Measurements from ENCODE around the gene UNC5A.

UNC5A gene

DNA sequence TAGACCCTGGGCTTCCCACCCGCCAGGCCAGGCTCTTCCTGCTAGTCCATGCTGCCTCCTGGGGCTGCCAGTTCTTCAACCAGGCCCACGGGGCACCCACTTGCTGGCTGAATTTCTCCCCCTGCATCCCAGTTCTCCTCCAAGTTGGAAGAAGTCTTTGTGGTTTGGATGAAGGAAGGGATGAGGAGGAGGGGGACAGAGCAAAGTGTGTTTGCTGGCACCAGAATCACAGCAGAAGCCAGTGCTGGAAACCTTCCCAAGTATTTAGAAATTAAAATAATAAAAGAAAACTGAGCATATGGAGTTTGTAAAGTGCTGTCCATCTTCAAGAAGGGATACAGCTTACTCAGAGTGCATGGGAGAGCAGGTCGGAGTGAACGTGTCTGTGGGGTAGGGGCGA is 19.4 kb upstream of the UNC5A start:
- H3K27ac ChIP-seq = no peak overlapping the region
- TF ChIP-seq ZFX (IDR thresholded peaks at IDR 0.05) = no peak
- TF ChIP-seq, protein P1, sequence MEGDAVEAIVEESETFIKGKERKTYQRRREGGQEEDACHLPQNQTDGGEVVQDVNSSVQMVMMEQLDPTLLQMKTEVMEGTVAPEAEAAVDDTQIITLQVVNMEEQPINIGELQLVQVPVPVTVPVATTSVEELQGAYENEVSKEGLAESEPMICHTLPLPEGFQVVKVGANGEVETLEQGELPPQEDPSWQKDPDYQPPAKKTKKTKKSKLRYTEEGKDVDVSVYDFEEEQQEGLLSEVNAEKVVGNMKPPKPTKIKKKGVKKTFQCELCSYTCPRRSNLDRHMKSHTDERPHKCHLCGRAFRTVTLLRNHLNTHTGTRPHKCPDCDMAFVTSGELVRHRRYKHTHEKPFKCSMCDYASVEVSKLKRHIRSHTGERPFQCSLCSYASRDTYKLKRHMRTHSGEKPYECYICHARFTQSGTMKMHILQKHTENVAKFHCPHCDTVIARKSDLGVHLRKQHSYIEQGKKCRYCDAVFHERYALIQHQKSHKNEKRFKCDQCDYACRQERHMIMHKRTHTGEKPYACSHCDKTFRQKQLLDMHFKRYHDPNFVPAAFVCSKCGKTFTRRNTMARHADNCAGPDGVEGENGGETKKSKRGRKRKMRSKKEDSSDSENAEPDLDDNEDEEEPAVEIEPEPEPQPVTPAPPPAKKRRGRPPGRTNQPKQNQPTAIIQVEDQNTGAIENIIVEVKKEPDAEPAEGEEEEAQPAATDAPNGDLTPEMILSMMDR (conservative IDR thresholded peaks at IDR 0.05) = no peak

DNA sequence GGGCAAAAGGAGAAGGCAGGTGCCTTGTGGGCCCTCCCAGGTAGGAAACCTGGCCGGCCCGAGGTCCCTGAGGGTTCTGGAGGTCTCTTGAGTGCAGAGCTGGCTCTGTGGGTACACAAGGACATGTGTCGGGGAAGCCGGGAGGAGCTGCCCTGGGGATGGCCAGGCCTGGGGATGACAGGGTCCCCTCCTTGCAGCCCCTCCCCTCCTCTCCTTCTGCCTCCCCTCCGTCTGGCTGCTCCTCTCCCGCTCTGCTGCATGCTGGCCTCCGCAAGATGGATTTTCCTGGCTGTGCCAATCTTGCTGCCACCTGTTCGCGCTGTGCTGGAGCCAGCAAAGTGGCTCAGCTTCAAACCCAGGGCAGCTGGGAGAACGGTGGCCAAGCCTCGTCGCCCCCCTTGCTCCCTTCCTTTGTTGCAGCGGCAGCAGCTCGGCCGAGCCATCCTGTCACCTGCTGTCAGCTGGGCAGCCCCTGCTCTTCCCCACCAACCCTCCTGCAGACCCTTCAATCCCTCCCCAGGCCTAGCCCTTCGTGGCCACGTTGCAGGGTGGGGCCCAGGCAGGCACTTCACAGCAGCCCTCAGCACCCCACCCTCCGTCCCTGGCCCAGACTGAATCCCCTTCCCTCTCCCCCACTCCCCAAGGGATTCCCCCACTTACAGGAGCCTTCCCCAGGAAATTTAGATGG is 17.6 kb upstream of the UNC5A start:
- TF ChIP-seq, protein P1 (conservative IDR thresholded peaks at IDR 0.05) = no peak
- TF ChIP-seq ZFX (IDR thresholded peaks at IDR 0.05) = no peak
- no peak overlapping the region for H3K27ac ChIP-seq

DNA sequence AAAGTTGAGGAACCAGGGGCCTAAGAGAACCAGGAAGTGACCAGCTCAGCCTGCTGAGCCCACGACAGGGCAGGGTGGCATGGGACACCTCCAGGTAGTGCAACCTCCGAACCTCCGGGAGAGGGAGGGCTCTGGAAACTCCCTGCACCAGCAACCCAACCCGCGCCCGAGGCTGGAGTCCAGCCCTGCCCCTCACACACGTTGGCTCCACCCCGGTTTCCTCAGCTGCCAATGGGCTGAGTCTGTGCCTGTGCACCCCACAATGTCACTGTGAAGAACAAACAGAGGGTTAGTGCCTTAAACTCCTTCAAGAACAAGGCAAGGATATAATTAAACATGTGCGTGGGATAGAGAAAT is 17.0 kb upstream of the UNC5A start:
- H3K27ac ChIP-seq = no peak overlapping the region
- TF ChIP-seq ZFX (IDR thresholded peaks at IDR 0.05) = no peak
- TF ChIP-seq, protein P1 (conservative IDR thresholded peaks at IDR 0.05) = no peak

- TF ChIP-seq ZFX (IDR thresholded peaks at IDR 0.05) = no peak
- TF ChIP-seq, protein P1 (conservative IDR thresholded peaks at IDR 0.05) = no peak
- H3K27ac ChIP-seq = no peak overlapping the region
Measured at GRCh38 chr5:176793736-176794135, 16.6 kb upstream of the UNC5A start.

DNA sequence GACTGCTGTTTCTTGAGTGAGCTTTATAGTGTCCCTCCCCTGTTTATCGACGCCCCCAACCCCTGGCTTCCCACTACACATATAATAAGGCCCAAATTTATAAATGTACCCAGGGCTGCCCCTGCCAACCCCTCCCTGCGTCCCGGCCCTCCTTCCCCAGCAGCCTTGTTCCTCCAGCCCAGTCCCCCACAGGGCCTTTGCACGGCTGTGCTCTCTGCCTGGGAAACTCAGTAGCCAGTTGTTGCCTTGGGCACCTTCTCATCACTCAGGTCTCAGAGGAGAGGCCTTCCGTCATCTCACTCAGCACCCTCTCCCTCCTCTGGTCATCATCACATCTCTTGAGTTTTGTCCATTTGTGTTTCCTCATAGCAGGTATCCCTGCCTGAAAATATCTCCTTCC is 15.8 kb upstream of the UNC5A start:
- no peak overlapping the region for H3K27ac ChIP-seq
- TF ChIP-seq, protein P1 (conservative IDR thresholded peaks at IDR 0.05) = no peak
- no peak for TF ChIP-seq ZFX (IDR thresholded peaks at IDR 0.05)

GRCh38 chr5:176796411-176796810 is 13.9 kb upstream of the UNC5A start:
- no peak for TF ChIP-seq ZFX (IDR thresholded peaks at IDR 0.05)
- TF ChIP-seq, protein P1 (conservative IDR thresholded peaks at IDR 0.05) = no peak
- no peak overlapping the region for H3K27ac ChIP-seq

DNA sequence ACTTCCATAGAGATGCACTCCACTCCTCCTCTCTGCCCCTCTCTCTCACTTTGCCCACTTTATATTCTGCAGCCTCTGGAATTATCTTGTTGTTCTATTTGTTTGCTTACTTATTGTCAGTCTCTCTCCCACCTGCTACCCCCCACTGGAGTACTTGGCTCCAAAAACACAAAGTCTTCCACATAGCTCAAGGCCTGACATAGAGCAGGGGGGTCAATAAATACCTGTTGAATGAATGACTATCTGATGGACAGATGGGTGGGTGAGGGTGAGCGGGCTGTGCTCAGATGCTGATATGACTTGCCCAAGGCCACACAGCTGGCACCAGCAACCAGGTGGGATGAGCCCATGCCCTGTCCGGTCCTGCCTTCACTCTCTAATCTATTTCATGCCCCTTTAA is 13.4 kb upstream of the UNC5A start:
- H3K27ac ChIP-seq = no peak overlapping the region
- TF ChIP-seq, protein P1 (conservative IDR thresholded peaks at IDR 0.05) = no peak
- TF ChIP-seq ZFX (IDR thresholded peaks at IDR 0.05) = no peak

Measured in C4-2B (cell line).